ENCODE data around the gene GALNS.

Gene GALNS

DNA sequence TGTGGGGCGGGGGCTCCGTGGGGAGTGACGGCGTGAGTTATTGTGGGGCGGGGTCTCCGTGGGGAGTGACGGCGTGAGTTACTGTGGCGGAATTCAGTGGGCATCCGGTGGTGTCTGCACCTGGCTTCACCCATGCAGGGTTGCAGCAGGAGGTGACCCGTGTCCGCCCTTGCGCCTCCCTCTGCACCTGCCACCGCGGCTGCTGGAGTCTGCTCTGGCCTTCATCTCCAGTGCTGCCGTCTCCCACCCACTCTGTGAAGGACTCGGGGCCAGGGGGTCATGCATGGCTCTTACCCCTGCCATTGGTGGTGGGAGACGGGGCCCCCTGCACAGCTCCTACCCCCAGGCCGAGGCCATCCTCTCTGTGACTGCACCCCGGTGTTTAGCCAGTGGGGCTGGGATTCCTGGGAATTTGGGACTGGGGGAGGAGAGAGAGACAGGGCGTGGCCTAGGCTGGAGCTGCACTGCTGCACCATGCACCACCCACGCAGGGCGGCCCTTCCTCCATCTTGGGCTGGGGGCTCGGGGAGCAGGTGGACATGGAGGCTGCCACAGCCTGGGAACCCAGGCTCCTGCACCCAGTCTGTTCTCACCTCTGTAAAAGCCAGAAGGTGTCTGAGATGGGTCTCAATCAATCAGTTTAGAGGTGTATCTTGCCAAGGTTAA, 11.0 kb upstream of the GALNS start:
- Histone ChIP-seq H3K27me3 (ENCODE audit: control insufficient read depth in 1 of 2, insufficient read depth in 1 of 2, low read length in 2 of 2) (peaks cover 24 to 64% of the 10 kb centered on the region in 2 experiments), H2AK5ac (ENCODE audit: low read length, severe bottlenecking) (no peak overlapping the region), H2BK120ac (ENCODE audit: low read depth, low read length) (no peak overlapping the region), H2BK12ac (ENCODE audit: low read length in 2 of 2) (no peak overlapping the region), H3K36me3 (ENCODE audit: control insufficient read depth in 1 of 2, insufficient read depth in 2 of 2, low read depth in 1 of 2, low read length in 2 of 2) (peaks cover 4 to 7% of the 10 kb centered on the region in 2 experiments), H3K4me3 (ENCODE audit: insufficient read depth in 1 of 2, low read depth in 1 of 2, low read length in 2 of 2) (no peak overlapping the region), H3K4me2 (ENCODE audit: low read length, poor library complexity, severe bottlenecking) (no peak overlapping the region), H3K18ac (ENCODE audit: low read depth in 1 of 2, low read length in 2 of 2) (no peak overlapping the region), H3K9me3 (ENCODE audit: control insufficient read depth, low read length) (no peaks in the 10 kb centered on the region), H3K27ac (ENCODE audit: low read length, poor library complexity, severe bottlenecking) (no peak overlapping the region), H3K14ac (ENCODE audit: low read length in 2 of 2) (no peak overlapping the region), H2AFZ (ENCODE audit: low read depth, low read length) (no peak overlapping the region), H4K91ac (ENCODE audit: low read length) (no peak overlapping the region), H4K8ac (ENCODE audit: low read length) (no peak overlapping the region), H2BK5ac (ENCODE audit: low read depth, low read length, poor library complexity, severe bottlenecking) (no peak overlapping the region), H3K9ac (ENCODE audit: low read length) (no peak overlapping the region), H3K23ac (ENCODE audit: low read length in 2 of 2) (no peak overlapping the region), H2BK15ac (ENCODE audit: low read depth, poor library complexity, severe bottlenecking) (no peak overlapping the region), H3K79me1 (replicated peaks; ENCODE audit: low read length, poor library complexity, severe bottlenecking) (no peaks in the 10 kb centered on the region), H3K4me1 (ENCODE audit: control insufficient read depth, insufficient read depth, low read depth, low read length) (peaks cover 3% of the 10 kb centered on the region), H3K4ac (ENCODE audit: low read depth in 1 of 2, low read length in 2 of 2) (no peak overlapping the region)
- 92% methylated on average over 24 of the region's 24 CpGs for WGBS
- no peak for DNase-seq

DNA sequence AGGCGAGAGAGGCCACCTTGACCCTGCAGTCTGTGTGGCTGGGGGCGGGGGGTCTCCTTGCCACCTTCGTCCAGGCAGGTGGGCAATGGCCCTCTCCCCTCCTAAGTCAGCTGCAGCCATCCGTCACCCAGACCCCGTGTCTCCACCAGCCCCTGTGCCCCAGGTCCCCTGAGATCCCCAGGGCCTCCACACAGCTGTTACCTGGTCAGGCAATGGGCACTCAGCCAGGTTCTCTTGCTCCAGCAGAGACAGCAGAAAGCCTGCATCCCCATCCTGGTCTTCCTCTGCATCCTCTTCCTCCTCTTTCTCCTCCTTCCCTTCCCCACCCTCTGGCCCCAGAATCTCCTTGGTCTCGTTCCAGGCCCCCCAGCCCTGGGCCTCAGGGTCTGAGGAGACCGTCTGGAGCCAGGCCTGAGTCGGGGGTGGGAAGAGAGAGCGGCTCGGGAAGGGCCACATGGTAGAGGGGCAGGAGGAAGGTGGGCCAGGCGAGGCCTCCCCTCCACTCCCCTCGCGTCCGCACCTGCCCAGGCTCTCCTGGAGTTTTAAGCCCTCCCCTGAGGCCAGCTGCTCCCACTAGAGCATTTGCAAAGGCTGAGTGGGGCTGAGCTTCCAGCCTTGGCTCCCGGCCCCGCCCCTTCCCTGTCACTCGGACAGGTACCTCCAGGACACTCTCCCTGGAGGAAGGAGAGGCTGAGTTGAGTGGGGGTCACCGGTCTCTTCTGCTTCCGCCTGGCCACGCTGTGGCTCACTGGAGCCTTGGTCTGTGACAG, 9.6 kb upstream of the GALNS start, which contains the start of gene PABPN1L:
TSS of gene PABPN1L (minus strand) at position 510 of the 770 bp plus-strand sequence. CDS start at position 456, 54 bp downstream.
- Histone ChIP-seq H2BK12ac (ENCODE audit: low read length in 2 of 2) (no peak within 1 kb of the TSS), H3K4me3 (ENCODE audit: insufficient read depth in 1 of 2, low read depth in 1 of 2, low read length in 2 of 2) (no peak within 1 kb of the TSS), H4K8ac (ENCODE audit: low read length) (no peak within 1 kb of the TSS), H3K4me1 (ENCODE audit: control insufficient read depth, insufficient read depth, low read depth, low read length) (peaks cover 3% of the 10 kb centered on the region), H3K27ac (ENCODE audit: low read length, poor library complexity, severe bottlenecking) (no peak within 1 kb of the TSS), H4K91ac (ENCODE audit: low read length) (no peak within 1 kb of the TSS), H3K9me3 (ENCODE audit: control insufficient read depth, low read length) (no peaks in the 10 kb centered on the region), H2BK5ac (ENCODE audit: low read depth, low read length, poor library complexity, severe bottlenecking) (no peak within 1 kb of the TSS), H2BK15ac (ENCODE audit: low read depth, poor library complexity, severe bottlenecking) (no peak within 1 kb of the TSS), H3K4ac (ENCODE audit: low read depth in 1 of 2, low read length in 2 of 2) (no peak within 1 kb of the TSS), H3K18ac (ENCODE audit: low read depth in 1 of 2, low read length in 2 of 2) (no peak within 1 kb of the TSS), H3K23ac (ENCODE audit: low read length in 2 of 2) (no peak within 1 kb of the TSS), H3K36me3 (ENCODE audit: control insufficient read depth in 1 of 2, insufficient read depth in 2 of 2, low read depth in 1 of 2, low read length in 2 of 2) (peaks cover 18 to 20% of the 10 kb centered on the region in 2 experiments), H2BK120ac (ENCODE audit: low read depth, low read length) (no peak within 1 kb of the TSS), H3K14ac (ENCODE audit: low read length in 2 of 2) (no peak within 1 kb of the TSS), H3K27me3 (ENCODE audit: control insufficient read depth in 1 of 2, insufficient read depth in 1 of 2, low read length in 2 of 2) (peaks cover 21 to 53% of the 10 kb centered on the region in 2 experiments), H3K9ac (ENCODE audit: low read length) (no peak within 1 kb of the TSS), H3K4me2 (ENCODE audit: low read length, poor library complexity, severe bottlenecking) (no peak within 1 kb of the TSS), H3K79me1 (replicated peaks; ENCODE audit: low read length, poor library complexity, severe bottlenecking) (peaks cover 2% of the 10 kb centered on the region), H2AK5ac (ENCODE audit: low read length, severe bottlenecking) (no peak within 1 kb of the TSS), H2AFZ (ENCODE audit: low read depth, low read length) (no peak within 1 kb of the TSS)
- DNase-seq, result no peak
- 82% methylated on average over 20 of the region's 20 CpGs for WGBS

GRCh38 chr16:88865742-88866141, 9.0 kb upstream of the GALNS start:
- no peak overlapping the region for H2BK15ac ChIP-seq (ENCODE audit: low read depth, poor library complexity, severe bottlenecking)
- no peak overlapping the region for H3K18ac ChIP-seq (ENCODE audit: low read depth in 1 of 2, low read length in 2 of 2)
- peaks cover 2% of the 10 kb centered on the region for H3K79me1 ChIP-seq (replicated peaks; ENCODE audit: low read length, poor library complexity, severe bottlenecking)
- no peak overlapping the region for H2AK5ac ChIP-seq (ENCODE audit: low read length, severe bottlenecking)
- no peak overlapping the region for H2BK5ac ChIP-seq (ENCODE audit: low read depth, low read length, poor library complexity, severe bottlenecking)
- no peaks in the 10 kb centered on the region for H3K9me3 ChIP-seq (ENCODE audit: control insufficient read depth, low read length)
- no peak overlapping the region for H3K4me3 ChIP-seq (ENCODE audit: insufficient read depth in 1 of 2, low read depth in 1 of 2, low read length in 2 of 2)
- no peak overlapping the region for H3K23ac ChIP-seq (ENCODE audit: low read length in 2 of 2)
- no peak overlapping the region for H2AFZ ChIP-seq (ENCODE audit: low read depth, low read length)
- peaks cover 19 to 47% of the 10 kb centered on the region in 2 experiments for H3K27me3 ChIP-seq (ENCODE audit: control insufficient read depth in 1 of 2, insufficient read depth in 1 of 2, low read length in 2 of 2)
- no peak overlapping the region for H4K91ac ChIP-seq (ENCODE audit: low read length)
- H3K4me2 ChIP-seq (ENCODE audit: low read length, poor library complexity, severe bottlenecking), result no peak overlapping the region
- no peak overlapping the region for H3K4ac ChIP-seq (ENCODE audit: low read depth in 1 of 2, low read length in 2 of 2)
- no peak overlapping the region for H3K14ac ChIP-seq (ENCODE audit: low read length in 2 of 2)
- no peak overlapping the region for H3K27ac ChIP-seq (ENCODE audit: low read length, poor library complexity, severe bottlenecking)
- WGBS, result 91% methylated on average over 15 of the region's 15 CpGs
- H3K4me1 ChIP-seq (ENCODE audit: control insufficient read depth, insufficient read depth, low read depth, low read length), result peaks cover 3% of the 10 kb centered on the region
- H3K36me3 ChIP-seq (ENCODE audit: control insufficient read depth in 1 of 2, insufficient read depth in 2 of 2, low read depth in 1 of 2, low read length in 2 of 2), result peaks cover 23 to 26% of the 10 kb centered on the region in 2 experiments
- H4K8ac ChIP-seq (ENCODE audit: low read length), result no peak overlapping the region
- no peak overlapping the region for H3K9ac ChIP-seq (ENCODE audit: low read length)
- H2BK12ac ChIP-seq (ENCODE audit: low read length in 2 of 2), result no peak overlapping the region
- DNase-seq, result no peak
- H2BK120ac ChIP-seq (ENCODE audit: low read depth, low read length), result no peak overlapping the region

GRCh38 chr16:88865310-88865709, 8.6 kb upstream of the GALNS start:
- WGBS, result 81% methylated on average over 14 of the region's 14 CpGs

More at GRCh38 chr16:88865310-88865709, 8.6 kb upstream of the GALNS start:
- Histone ChIP-seq H2BK120ac (ENCODE audit: low read depth, low read length) (no peak overlapping the region), H2BK5ac (ENCODE audit: low read depth, low read length, poor library complexity, severe bottlenecking) (no peak overlapping the region), H3K4me2 (ENCODE audit: low read length, poor library complexity, severe bottlenecking) (no peak overlapping the region), H2BK12ac (ENCODE audit: low read length in 2 of 2) (no peak overlapping the region), H3K4me3 (ENCODE audit: insufficient read depth in 1 of 2, low read depth in 1 of 2, low read length in 2 of 2) (no peak overlapping the region), H4K8ac (ENCODE audit: low read length) (no peak overlapping the region), H3K79me1 (replicated peaks; ENCODE audit: low read length, poor library complexity, severe bottlenecking) (peaks cover 4% of the 10 kb centered on the region), H3K4me1 (ENCODE audit: control insufficient read depth, insufficient read depth, low read depth, low read length) (peaks cover 3% of the 10 kb centered on the region), H3K23ac (ENCODE audit: low read length in 2 of 2) (no peak overlapping the region), H3K27me3 (ENCODE audit: control insufficient read depth in 1 of 2, insufficient read depth in 1 of 2, low read length in 2 of 2) (peaks cover 19 to 43% of the 10 kb centered on the region in 2 experiments), H3K9me3 (ENCODE audit: control insufficient read depth, low read length) (no peaks in the 10 kb centered on the region), H3K27ac (ENCODE audit: low read length, poor library complexity, severe bottlenecking) (no peak overlapping the region), H4K91ac (ENCODE audit: low read length) (no peak overlapping the region), H3K36me3 (ENCODE audit: control insufficient read depth in 1 of 2, insufficient read depth in 2 of 2, low read depth in 1 of 2, low read length in 2 of 2) (peaks cover 28 to 31% of the 10 kb centered on the region in 2 experiments), H2BK15ac (ENCODE audit: low read depth, poor library complexity, severe bottlenecking) (no peak overlapping the region), H3K4ac (ENCODE audit: low read depth in 1 of 2, low read length in 2 of 2) (no peak overlapping the region), H3K9ac (ENCODE audit: low read length) (no peak overlapping the region), H2AK5ac (ENCODE audit: low read length, severe bottlenecking) (no peak overlapping the region), H3K18ac (ENCODE audit: low read depth in 1 of 2, low read length in 2 of 2) (no peak overlapping the region), H3K14ac (ENCODE audit: low read length in 2 of 2) (no peak overlapping the region), H2AFZ (ENCODE audit: low read depth, low read length) (no peak overlapping the region)
- DNase-seq, result no peak
